HG02571 (cell line): ENCODE data around the gene TRIP13.

Source experiments
- ATAC-seq: cut with Tn5 transposase; IDR thresholded peaks from one replicate; pipeline ENCODE4 v1.9.1; 2021; ENCODE audit warnings: mild to moderate bottlenecking, moderate library complexity; ENCODE audit not compliant: unreplicated experiment

TRIP13 gene

DNA sequence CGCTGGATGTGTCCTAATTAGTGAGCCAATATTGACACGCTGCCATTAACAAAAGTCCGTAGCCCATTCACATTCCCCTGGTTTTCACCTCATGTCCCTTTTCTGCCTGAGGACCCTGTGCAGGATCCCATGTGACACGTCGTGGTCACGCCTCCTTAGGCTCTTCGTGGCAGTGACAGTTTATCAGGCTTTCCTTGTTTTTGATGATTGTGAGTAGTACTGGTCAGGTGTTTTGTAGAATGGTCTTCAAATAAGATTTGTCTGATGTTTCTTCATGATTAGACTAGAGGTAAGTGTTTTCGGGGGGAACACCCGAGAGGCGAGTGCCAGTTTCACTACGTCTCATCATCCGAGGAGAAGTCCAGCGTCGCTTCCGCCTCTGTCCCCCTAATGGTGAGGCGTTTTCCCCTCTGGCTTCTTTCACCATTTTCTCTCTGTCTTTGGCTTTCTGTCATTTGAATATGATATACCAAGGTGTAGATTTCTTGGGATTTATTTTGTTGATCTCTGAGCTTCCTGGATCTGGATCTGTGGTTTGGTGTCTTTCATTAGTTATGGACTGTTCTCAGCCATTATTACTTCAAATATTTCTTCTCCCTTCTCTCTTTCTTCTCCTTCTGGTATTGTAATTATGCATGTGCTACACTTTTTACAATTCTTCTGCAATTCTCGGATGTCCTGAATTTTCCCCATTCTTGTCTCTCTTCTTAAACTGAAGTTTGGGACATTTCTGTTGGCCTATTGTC, 57.3 kb downstream of the TRIP13 start:
- ATAC-seq, result no peak

DNA sequence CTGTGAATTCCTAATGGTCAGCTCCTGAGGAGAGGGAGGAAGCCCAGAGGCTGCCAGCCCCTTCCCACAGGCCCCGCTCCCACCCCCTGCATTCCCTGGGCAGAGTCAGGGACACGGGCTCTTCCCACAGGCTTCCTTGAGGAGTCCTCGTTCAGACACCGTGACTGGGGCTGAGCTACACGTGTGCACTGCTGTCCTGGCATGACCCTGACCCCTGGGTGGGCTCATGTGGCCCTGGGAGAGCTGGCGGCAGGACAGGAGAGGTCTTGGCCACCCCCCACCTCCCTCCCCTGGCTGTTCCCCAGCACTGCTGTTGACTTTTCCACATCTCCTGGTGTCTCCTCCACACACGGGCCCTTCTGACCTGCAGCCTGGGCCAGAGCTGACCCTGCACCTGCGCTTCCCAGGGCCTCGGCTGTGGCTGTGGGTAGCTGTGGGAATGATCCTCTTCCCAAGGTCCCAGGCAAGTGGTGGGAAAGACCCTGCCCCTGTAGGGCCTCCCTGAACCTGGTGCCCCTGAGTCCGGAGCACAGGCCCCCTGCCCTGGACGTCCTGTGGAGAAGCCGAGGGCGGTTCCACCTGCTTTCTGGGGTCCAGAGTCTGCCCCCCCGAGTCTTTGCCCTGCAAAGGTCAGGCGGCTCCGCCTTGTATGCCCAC, 59.4 kb downstream of the TRIP13 start:
- ATAC-seq, result no peak

DNA sequence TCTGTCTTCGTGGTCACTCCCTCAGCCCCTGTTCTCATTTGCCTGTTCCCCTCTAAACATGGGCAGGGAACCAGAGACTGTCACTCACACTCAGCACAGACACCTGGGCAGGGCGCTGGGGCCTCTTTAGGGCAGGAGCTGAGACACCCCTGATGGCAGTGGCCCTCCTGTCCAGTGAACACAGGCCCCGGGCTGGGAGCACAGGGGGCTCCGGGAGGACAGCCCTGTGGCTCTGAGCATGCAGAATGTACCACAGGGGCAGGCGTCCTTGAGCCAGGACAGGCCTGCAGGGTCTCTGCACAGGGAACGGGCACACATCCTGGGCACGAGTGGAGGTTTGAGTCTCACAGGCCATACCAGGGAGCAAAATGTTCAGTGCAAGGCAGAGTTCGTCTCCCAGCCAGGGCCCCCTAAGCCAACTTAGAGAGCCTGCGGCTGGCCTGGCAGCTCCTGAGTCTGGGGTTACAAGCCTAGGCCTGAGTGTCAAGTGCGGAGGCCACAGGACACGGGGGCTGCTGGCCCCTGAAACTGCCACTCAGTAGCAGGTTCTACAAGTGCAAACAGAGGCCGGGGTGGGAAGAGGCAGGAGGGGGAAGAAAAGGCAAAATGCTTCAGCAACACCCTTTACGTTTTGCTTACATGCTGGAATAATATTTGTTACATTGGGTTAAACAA, 60.0 kb downstream of the TRIP13 start:
- no peak for ATAC-seq

DNA sequence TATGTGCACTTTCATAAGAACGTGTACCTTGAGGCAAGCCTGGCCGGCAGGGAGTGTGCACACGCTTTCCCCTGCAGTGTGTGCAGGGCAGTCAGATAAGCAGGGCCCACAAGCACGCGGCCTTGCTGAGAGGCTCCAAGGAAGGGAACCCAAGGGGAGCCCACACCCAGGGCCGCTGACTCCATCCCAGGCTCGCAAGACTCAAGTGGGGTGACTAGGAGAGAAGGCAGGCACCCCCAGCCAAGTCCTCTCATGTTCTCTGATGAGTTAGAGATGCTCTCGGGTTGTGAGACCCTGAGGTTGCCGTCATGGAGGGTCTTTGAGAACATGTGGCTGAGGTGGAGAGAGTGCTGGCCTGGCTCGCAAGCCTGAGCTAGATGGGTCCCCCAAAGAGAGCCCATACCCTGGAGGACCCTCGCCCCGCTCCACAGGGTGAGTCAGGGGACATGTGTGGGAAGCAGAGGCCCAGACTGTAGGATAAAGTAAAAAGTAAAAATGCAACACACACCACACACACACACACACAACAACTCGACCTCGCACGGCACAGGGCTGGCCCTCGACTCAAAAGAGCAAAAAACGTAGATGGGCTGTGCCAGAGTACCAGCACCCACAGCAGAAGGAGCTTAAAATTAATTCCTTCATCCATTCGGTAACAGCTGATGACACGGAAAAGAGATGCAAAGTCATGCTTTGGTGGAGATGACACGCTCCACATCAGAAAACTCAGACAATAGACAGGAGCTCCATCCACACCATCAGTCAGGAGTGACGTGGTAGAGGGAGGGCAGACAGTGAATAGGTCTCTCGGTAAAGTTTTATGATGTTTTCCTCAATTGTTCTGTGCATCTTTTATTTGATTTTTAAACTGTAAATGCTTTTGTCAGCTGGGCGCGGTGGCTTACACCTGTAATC, 61.1 kb downstream of the TRIP13 start:
- no peak for ATAC-seq

DNA sequence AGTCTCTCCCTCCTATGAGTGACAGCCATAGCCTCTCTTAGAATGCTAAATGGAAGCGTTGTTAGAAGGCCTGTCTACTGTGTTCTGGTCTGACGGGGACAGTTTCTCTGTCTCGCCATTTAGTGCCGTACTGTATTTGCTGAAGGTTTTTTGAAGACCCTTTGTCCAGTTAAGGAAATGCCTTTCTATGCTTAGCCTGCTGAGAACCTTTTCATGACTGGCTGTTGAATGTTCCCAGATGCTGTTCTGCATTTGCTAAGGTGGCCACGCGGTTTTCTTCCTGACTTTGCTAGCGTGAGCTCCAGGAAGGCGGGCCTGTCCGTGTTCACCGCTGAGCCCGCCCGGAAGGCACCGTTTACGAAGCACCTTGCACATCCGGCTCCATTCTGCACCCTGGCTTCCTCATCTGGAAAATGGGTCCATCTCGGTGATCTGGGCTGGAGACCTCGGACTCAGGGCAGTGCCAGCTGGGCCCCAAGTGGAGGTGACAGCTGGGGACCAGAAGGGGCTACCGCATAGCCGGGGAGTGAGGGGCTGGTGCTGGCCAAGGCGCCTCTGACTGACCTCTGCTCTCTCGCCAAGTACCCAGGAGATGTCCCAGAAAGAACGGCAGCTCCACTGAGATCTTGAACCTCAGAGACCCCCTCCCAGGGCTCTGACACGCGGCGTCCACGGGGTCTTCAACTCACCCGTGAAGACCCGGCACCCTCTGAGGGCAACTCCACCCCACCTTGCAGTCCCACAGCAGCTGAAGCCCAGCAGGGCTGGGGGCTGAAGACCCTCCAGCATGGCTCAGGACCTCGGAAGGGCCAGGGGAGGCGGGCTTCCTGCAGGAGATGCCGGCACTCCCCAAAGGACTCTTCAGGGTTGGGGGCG, 63.4 kb downstream of the TRIP13 start:
- no peak for ATAC-seq

DNA sequence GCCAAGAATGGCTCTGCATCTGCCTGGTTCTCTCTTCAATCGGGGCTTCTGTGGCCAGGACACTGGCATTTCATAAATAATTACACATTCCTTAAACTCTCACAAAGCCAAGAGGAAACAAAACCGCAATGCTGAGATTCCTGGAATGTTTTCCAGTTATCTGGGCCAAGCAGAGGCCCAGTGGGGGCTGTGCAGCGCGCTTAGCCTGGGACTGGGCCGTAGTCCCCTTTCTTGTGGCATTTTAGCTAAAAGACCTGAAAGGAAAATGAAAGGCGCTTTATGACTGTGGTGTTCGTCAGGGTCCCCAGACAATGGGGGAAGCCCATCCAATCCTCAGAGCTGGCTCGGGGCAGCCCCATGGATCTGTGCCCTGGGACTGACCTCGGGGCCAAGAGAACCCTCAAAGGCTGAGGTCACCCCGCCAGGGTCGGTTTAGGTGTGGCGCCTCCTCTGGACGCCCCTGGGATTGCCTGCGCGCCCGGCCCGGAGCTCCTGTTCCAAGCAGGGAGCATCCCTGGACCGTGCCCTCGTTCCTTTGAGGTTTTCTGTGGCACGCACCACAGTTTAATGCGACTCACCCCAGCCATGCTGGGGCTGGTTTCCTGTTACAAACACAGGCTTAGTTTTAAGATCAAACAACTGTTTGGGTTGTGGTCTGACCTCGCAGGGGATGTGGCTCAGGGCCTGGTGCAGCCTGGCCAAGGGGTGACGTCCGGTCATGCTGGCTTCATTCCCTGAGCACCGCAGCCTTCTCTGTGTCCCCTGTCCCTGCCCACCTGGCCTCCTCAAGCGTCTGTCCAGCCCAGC, 64.5 kb downstream of the TRIP13 start:
- peak; percentile 58 for ATAC-seq

DNA sequence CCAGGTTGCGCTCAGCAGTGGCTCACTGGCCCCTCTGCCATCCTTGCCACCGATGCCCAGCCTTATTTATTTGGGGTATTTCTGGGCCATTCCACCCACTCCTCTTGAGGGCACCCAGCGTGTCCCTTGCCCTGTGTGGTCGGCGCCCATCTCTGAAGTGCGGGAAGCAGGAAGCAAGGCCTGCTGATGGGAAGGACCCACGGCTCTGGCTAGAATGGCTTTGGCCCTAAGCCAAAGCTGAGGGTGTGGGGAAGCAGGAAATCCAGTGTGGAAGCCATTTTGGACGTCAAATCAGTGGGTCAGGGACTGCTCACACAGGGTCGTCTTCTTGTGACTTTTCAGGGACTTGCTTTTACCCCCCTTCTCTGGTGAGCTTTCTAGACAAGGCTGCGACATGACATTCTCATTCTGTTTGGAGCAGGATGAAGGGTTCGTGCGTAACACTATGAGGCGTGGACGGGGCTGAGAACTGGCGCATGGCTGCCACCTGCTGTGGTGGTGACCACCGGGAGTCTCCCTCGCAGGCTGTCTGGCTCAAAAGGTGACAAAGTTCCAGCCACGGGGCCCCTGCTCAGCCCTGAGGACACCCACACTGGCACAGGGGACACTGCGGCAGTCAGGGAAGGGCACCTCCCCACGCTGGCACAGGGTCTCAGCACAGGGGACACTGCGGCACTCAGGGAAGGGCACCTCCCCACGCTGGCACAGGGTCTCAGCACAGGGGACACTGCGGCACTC, 65.2 kb downstream of the TRIP13 start:
- ATAC-seq, result no peak

DNA sequence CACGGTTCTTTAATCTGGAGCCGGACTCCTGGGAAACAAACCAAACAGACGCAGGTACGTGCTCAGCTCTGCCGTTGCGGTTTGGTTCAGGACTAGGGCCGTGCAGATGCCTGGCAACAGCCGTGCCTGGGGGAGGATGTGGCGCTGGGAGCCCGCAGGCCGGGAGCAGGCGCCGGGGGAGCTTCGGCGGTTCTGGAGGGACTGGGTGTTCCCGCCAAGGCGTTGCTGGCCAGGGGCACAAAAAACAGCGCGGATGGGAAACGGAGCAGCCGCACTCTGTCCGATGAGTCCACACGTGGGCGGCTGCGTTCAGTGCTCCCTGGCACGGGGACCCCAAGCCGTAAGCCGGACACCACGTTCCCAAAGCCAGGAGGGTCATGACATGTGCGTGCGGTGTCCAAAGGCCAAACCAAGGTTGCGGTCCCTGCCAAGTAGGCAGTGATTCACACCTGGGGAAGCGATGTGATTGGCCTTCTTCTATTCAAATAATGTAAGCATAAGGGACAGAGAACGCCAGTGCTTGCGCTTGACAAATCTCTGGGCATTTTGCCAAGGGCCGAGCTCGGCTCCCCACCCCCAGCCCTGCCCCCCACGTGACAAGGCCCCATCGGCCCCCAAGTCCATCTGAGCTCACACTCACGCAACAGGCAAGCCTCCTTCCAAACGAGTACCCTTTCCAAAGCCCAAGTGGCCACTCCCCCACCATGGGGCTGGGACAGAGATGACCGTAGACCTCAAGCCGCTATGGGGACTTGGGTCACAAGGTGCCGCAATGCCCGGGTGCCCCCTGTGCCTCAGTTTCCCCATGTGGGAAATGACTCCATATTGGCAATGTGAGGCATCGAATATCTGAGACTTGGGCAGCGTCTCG, 66.3 kb downstream of the TRIP13 start:
- no peak for ATAC-seq

DNA sequence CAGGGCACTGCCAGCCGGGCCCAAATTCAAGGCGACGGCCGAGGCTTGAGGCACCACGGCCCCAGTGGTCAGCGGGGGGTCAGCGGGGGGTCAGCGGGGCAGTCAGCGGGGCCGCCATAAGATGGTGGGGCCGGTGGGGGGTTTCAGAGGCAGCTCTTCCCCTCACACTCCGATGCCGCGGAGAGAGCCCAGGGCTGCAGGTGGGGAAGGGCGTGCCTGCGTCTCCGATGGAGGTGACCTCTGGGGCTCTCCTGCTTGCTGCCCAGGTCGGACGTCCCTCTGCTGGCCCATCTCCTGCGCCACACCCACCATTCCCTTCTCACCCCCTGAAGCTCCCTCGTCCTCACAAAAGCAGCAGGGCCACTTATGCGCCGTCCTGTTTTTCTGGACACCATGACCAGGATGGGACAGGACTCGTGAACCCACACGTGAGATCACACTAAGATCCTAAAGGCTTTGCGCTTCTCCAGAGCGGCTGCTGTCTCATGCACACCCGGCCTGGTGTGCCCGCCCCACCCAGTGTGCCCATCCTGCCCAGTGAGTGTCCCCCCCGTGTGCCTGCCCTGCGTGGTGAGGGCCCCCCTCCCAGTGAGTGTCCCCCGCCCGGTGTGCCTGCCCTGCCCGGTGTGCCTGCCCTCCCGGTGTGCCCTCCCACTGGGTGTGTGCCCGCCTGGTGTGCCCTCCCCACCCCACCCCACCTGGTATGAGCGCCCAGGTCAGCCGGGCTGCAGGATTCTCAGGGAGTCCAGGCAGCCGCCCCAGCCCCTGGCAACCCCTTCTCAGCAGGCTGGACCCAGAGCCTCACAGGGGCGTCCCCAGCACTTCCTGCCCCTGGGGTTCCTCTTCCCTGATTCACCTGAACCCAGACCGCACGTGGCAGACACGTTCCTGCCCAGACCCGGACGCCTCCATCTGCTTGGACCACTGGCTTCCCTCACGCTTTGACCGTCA, 67.2 kb downstream of the TRIP13 start:
- ATAC-seq, result no peak

DNA sequence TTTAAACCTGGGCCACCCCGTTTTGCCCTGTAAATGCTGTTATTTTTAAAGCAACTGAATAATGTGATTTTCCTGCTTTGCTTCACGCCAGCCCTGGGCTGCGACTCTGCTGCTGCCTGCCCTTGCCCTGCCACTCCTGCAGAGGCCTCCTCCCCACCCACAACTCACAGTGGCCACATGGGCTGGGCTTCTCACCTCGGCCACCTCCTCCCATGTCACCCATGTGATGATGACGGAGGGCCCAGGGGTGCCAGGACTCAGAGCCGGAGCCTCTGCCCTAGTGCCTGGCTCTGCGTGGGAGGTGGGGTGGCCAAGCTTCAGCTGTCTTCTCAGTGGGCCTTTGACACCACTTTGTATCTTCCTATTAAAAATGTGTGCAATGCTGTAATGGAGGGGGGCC, 67.9 kb downstream of the TRIP13 start:
- ATAC-seq, result no peak

DNA sequence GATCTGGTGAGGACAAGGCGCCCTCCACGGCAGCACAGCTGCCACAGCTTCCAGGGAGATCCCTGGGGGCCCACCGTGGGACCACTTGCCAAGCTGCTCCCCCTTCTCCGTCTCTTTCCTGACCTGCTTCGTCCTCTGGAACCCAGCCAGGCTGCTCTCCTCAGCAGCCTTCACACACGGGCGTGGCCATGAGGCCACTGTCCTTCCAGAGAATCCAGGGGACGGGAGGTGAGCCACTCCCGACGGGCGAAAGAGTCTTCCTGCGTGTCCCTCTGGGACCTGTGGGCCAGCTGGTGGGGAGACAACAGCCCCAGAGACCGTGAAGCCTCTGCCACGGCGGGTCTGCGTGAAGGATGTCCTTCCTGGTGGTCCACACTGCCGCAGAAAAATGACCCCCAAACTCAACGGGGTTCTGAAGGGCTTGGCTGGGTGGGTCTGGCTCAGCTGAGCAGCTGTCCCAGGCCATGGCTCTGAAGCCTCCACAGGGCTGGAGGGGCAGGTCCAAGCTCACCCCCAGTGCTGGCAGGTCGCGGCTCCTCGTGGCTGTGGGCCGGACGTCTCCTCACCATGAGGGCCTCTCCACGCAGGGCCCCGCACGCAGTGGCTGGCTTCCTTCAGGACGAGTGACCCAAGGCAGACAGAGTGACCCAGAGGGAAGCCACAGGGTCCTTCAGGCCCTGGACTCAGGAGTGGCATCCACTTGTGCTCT, 68.5 kb downstream of the TRIP13 start:
- ATAC-seq, result no peak

DNA sequence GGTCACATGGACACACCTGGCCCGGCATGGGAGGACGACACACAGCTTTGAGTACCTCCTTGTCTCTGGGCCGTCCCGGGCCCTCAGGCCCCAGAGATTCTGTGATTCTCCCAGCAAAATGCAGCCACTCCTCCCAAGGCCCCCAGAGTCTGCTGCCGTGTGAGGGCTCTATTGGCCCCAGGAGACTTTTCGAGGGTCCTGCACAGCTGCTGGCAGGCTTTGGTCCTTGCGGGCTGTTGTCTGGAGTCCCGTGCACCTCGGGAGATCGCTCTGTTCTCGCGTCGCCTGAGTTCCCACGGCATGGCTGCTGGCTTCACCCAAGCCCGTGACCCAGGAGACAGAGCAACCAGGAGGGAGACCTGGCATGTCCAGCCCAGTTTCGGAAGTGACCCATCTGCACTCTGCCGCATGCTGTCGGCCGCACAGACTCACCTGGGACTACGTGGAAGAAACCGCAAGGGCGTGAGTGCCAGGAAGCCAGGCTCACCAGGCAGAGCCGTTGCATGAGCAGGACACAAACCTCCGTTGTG, 69.1 kb downstream of the TRIP13 start:
- no peak for ATAC-seq

DNA sequence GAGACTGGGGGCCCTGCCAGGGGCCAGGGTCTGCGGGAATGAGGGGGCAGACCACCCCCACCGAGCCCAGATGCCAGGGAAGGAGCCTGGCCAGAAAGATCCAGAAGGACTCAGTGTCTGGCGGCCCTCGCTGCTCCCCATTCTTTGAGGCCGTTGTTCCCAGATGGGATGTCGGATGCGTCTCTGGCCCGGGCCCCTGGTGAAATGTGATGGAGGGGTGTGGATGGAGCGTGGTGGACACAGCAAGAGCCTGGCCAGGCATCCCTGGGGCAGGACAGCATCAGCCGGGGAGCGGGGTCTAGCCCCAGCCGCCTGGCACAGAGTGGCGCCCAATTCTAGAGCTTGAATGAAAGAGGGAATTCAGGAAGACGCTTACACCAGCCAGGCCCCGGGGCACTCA, 69.7 kb downstream of the TRIP13 start:
- no peak for ATAC-seq

DNA sequence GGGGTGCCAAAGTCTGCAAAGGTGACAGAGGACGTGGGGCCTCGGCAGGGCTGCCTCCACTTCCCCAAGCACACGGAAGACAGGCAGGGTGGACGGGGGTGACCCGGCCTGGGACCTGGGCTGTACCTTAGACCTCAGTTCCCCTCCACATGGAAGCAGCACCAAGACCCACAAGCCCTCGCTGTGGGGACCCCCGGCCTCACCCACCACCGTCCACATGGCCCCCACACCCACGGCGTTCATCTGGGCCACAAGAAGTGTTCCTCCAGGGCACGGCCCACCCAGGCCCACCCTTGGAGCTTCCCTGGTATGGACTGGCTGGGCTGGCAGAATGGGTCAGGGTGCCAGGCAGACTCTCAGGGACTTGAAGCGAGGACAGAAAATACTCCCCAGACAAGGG, 70.1 kb downstream of the TRIP13 start:
- no peak for ATAC-seq

DNA sequence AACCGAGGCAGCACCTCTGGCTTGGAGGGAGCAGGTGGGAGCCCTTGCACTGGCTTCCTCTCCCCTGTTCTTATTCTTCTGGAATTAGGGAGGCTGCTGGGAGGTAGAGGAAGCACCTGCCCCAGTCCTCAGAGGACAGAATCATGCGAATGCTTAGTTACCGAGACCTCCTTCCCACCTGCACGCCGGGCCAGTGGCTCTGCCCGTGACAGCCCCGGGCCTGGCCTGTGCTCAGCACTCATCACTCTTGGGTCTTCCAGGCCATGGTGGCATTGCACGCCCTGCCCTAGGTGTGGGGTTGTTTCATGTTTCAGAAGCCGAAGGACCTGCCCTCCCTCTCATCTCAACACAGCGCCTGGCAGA, 70.6 kb downstream of the TRIP13 start:
- ATAC-seq, result peak; percentile 25
